Fibroblast of lung (primary cell): ENCODE data around the gene DEK.

ENCODE experiments used
- CTCF ChIP-seq, 2 donors: IDR thresholded peaks in 1 of 2; conservative IDR thresholded peaks in 1 of 2; 1 replicate in 1 of 2; 2 replicates in 1 of 2; pipeline ENCODE4 v1.5.1; 2011 to 2012; ENCODE audit warnings: low read length in 2 of 2, control low read depth in 1 of 2, inconsistent platforms in 1 of 2, low read depth in 1 of 2, mild to moderate bottlenecking in 1 of 2
- EZH2 ChIP-seq: IDR thresholded peaks from 2 replicates; pipeline ENCODE4 v1.5.1; 2012; ENCODE audit warnings: low read length, control low read depth, mild to moderate bottlenecking; ENCODE audit errors: missing control alignments

GRCh38 chr6:18312368-18312767, 48.0 kb upstream of the DEK start:
- TF ChIP-seq CTCF (conservative IDR thresholded peaks at IDR 0.05 in 1 of 2, IDR thresholded peaks at IDR 0.05 in 1 of 2; ENCODE audit: low read depth in 1 of 2, low read length in 2 of 2), result no peak
- no peak for TF ChIP-seq EZH2
